Fibroblast of pulmonary artery (primary cell): ENCODE results near the gene TIMM10.

ENCODE experiments used
- DNase-seq: peaks from one replicate; pipeline ENCODE4 v3.0.0-alpha.2; 2010; ENCODE audit warnings: low read depth
- H3K4me3 ChIP-seq: replicated peaks from 2 replicates; pipeline ENCODE4 v1.5.1; 2011; ENCODE audit warnings: low read depth, mild to moderate bottlenecking, control low read depth, low read length, moderate library complexity
- TF ChIP-seq, protein P1 (sequence below): IDR thresholded peaks from 2 replicates; pipeline ENCODE4 v1.5.1; 2011; ENCODE audit warnings: mild to moderate bottlenecking, control low read depth, low read length, inconsistent platforms; ENCODE audit errors: missing control alignments

TIMM10 gene

DNA sequence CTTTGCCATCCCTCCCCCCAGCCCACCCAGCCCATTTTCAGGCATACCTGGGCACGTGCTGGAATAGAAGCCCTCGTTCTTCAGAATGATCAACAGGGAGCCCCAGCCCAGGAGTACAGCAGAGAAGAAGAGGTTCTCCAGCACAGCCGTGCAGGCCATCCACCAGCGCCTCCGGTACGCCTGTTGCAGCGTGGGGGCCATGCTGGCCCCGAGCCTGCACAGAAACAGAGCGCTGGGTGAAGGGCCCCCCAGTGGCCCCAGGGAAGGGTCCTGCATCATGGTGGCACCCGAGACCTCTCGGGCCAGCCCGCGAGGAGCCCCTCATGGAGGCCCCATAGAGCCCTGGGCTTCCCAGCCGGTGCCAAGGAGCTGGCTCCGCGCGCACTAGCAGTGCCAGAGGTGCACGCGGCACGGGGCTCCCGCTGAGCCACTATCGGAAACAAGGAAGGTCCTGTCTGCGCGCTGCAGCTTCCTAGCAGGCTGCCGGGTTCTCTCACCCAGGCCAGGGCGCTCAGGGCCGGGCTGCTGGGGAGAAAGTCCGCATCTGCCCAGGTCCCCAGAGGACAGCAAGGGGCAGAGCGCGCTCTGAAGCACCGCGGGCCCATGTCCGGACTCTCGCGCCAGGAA, 16.5 kb downstream of the TIMM10 start:
- peak; percentile 41 for DNase-seq
- H3K4me3 ChIP-seq, result peak overlapping the region; percentile 86
- TF ChIP-seq, protein P1, sequence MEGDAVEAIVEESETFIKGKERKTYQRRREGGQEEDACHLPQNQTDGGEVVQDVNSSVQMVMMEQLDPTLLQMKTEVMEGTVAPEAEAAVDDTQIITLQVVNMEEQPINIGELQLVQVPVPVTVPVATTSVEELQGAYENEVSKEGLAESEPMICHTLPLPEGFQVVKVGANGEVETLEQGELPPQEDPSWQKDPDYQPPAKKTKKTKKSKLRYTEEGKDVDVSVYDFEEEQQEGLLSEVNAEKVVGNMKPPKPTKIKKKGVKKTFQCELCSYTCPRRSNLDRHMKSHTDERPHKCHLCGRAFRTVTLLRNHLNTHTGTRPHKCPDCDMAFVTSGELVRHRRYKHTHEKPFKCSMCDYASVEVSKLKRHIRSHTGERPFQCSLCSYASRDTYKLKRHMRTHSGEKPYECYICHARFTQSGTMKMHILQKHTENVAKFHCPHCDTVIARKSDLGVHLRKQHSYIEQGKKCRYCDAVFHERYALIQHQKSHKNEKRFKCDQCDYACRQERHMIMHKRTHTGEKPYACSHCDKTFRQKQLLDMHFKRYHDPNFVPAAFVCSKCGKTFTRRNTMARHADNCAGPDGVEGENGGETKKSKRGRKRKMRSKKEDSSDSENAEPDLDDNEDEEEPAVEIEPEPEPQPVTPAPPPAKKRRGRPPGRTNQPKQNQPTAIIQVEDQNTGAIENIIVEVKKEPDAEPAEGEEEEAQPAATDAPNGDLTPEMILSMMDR, result no peak

DNA sequence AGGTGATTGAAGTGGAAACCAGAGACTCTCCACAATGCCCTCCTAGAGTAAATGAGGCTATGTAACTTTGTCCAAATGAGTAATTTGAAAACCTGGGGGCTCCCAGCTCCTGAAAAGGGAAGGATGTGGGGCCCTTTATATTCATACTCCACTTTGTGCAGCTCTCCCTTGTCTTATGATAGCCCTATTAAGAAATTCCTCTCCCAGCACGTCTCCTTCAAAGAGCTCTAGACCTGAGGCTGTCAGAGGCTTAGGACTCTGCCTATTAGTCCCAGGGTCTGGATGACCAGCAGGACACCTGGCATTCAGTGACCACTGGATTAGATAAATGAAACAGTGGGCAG, 17.1 kb downstream of the TIMM10 start:
- no peak overlapping the region for H3K4me3 ChIP-seq
- TF ChIP-seq, protein P1, result no peak

DNA sequence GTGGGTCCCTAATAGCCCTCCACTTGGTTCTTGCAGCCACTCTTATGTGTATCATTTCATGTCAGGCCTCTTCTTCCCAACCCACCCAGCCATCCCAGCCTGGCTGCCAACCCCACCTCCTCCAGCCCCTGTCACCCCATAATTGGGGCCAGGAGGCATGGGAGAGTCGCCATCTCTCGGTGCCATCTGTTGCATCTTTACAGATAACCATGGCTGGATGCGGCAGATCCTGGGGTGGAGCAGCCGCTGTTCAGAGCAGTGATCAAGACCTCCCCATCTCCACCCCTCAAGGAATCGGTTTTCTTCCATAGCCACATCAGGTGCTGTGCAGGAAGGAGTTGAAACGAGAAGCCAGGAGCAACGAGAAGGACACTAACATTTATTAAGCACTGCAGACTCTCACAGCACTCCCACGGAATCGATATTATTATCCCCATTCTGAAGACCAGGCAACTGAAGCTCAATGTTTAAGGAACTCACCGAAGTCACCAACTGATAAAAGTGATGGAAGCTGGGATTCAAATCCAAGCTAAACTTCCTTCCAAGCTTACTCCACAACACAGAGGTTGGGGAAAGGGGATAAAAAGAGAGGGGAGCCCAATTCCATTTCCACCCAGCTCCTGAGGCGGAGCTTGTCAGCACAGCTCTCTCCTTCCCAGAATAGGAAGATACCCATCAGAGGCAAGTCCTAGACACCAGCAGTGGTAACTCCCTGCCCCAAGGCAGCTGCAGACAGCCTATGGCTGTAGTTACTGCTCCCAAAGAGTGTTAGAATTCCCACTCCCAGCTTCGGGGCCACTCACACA, 17.7 kb downstream of the TIMM10 start:
- DNase-seq, result no peak
- TF ChIP-seq, protein P1, result no peak
- H3K4me3 ChIP-seq, result no peak overlapping the region

More for the DNA sequence above, 17.1 kb downstream of the TIMM10 start:
- no peak for DNase-seq

DNA sequence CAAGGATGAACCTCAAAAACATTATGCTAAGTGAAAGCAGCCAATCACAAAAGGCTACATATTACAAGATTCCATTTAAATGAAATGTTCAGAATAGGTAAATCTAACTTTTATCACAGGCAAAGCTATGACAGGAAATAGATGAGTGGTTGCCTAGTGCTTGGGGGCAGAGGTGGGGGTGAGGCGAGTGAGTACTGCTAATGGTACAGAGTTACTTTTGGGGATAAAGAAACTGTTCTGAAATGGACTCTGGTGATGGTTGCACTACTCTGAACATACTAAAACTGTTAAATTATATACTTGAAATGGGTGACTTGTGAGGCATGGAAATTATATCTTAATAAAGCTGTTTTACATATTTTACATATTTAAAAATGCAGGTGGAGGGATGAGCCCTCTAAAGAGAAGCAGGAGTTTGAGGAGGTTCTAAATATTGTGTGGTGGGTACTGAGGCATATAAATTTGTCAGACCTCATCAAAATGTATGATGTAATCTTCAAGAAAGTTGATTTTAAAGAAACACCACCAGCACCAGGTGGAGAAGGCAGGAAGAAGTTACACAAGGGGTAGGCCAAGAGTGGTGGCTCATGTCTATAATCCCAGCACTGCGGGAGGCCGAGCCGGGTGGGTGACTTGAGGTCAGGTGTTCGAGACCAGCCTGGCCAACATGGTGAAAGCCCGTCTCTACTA, 18.7 kb downstream of the TIMM10 start:
- DNase-seq, result no peak
- TF ChIP-seq, protein P1, result no peak
- no peak overlapping the region for H3K4me3 ChIP-seq

DNA sequence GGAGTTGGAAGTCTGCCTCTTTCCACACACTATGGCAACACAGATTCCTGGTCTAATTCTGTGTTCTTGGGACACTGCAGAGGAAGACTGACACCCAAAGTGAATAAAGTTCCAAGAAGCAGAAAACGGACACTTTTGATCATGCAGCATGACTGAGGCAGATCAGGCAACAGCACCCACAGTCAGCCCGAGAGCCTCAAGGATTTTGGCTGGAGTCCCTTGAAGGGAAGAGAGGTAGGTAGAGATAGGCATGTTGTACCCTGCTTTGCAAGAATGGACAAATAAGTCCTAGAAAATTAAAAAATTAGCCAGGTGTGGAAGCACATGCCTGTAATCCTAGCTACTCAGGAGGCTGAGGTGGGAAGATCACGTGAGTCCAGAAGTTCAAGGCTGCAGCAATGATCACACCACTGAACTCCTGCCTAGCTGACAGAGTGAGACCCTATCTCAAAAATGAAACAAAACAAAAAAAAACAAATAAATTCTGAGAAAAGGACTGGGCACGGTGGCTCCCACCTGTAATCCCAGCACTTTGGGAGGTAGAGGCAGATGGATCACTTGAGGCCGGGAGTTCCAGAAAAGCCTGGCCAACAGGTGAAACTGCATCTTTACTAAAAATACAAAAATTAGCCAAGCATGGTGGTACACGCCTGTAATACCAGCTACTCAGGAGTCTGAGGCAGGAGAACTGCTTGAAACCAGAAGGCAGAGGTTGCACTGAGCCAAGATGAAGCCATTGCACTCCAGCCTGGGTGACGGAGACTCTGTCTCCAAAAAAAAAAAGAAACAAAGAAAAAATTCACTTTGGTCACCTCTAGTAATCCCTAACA, 22.0 kb downstream of the TIMM10 start:
- TF ChIP-seq, protein P1, result no peak
- no peak for DNase-seq
- H3K4me3 ChIP-seq, result no peak overlapping the region

DNA sequence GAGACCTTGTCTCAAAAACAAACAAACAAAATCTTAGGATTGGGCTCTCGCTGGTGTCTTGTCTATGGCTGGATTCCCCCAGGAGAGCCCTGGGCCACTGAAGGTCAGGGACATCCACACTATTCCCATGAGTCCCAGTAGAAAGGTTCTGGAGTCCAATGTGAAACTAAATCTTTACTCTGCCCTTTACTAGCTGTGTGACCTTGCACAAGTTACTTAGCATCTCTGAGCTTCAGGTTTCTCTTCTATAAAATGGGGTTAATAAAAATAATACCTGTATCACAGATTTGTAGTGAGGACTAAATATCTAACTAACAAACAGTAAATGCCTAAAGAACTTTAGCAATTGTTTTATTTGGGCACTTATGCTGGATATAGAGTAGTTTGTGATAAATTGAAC, 24.0 kb downstream of the TIMM10 start:
- no peak overlapping the region for H3K4me3 ChIP-seq
- TF ChIP-seq, protein P1, result no peak
- no peak for DNase-seq
